CD14-positive monocyte (primary cell): Measurements from ENCODE around the gene CENPU. TPM values are rescaled to one million over a fixed set of nuclear protein-coding genes. Genes with fewer than 3 reads are reported as not detected.

Experiments
- DNase-seq, 3 donors: peaks; one replicate each; pipeline ENCODE4 v3.0.0-alpha.2; 2011 to 2022
- H2AFZ ChIP-seq: 2 replicates; pipeline ENCODE4 v1.6.0; 2012; ENCODE audit warnings: mild to moderate bottlenecking, low read depth, low read length, inconsistent platforms; ENCODE audit not compliant: insufficient read depth, poor library complexity, severe bottlenecking
- H3K27ac ChIP-seq, 2 donors: 1 replicate in 1 of 2; 2 replicates in 1 of 2; pipeline ENCODE4 v1.5.1; 2012 to 2013; ENCODE audit warnings: low read length in 2 of 2, control low read depth in 1 of 2, inconsistent platforms in 1 of 2, low read depth in 1 of 2, mild to moderate bottlenecking in 1 of 2
- H3K27me3 ChIP-seq, 2 donors: one replicate each; pipeline versions ENCODE4 v1.6.0 to v1.6.1; 2011 to 2013; ENCODE audit warnings: low read length in 2 of 2; ENCODE audit not compliant: control insufficient read depth in 2 of 2, insufficient read depth in 2 of 2
- H3K36me3 ChIP-seq, 2 donors: replicated peaks in 1 of 2; 1 replicate in 1 of 2; 2 replicates in 1 of 2; pipeline versions ENCODE4 v1.5.1 to v1.6.1; 2012 to 2013; ENCODE audit warnings: low read length in 2 of 2, control low read depth in 1 of 2, inconsistent platforms in 1 of 2, mild to moderate bottlenecking in 1 of 2; ENCODE audit not compliant: insufficient read depth in 2 of 2, control insufficient read depth in 1 of 2
- H3K4me1 ChIP-seq, 2 donors: 1 replicate in 1 of 2; 2 replicates in 1 of 2; pipeline versions ENCODE4 v1.5.1 to v1.6.1; 2012 to 2013; ENCODE audit warnings: low read length in 2 of 2, control low read depth in 1 of 2, inconsistent platforms in 1 of 2, mild to moderate bottlenecking in 1 of 2, moderate library complexity in 1 of 2; ENCODE audit not compliant: insufficient read depth in 2 of 2, control insufficient read depth in 1 of 2
- H3K4me2 ChIP-seq: replicated peaks from 2 replicates; pipeline ENCODE3; 2012; ENCODE audit warnings: low read length, moderate library complexity, mild to moderate bottlenecking; ENCODE audit not compliant: poor library complexity, severe bottlenecking; ENCODE audit errors: extremely low read depth
- H3K4me3 ChIP-seq, 3 experiments: fragments of 200-600 bp in 1 of 3; sonication (generic) in 1 of 3; replicated peaks in 1 of 3; 1 replicate in 2 of 3; 2 replicates in 1 of 3; pipeline ENCODE4 v1.5.1; 2011 to 2013; ENCODE audit warnings: low read length in 3 of 3, mild to moderate bottlenecking in 3 of 3, control low read depth in 2 of 3, low read depth in 2 of 3, inconsistent platforms in 1 of 3, moderate library complexity in 1 of 3
- H3K79me2 ChIP-seq: 2 replicates; pipeline ENCODE4 v1.6.0; 2012; ENCODE audit warnings: mild to moderate bottlenecking, control low read depth, inconsistent platforms, low read length, moderate library complexity; ENCODE audit not compliant: insufficient read depth
- H3K9ac ChIP-seq: 2 replicates; pipeline ENCODE4 v1.6.0; 2017; ENCODE audit warnings: low read length, mild to moderate bottlenecking; ENCODE audit not compliant: insufficient read depth, poor library complexity, severe bottlenecking
- H3K9me3 ChIP-seq, 2 donors: replicated peaks in 1 of 2; 1 replicate in 1 of 2; 2 replicates in 1 of 2; pipeline versions ENCODE4 v1.5.1 to v1.6.1; 2012 to 2013; ENCODE audit warnings: low read length in 2 of 2, control low read depth in 1 of 2; ENCODE audit not compliant: control insufficient read depth in 1 of 2, insufficient read depth in 1 of 2
- H4K20me1 ChIP-seq: 2 replicates; pipeline ENCODE4 v1.6.0; 2012; ENCODE audit warnings: mild to moderate bottlenecking, low read length, control low read depth, moderate library complexity; ENCODE audit not compliant: insufficient read depth
- H3K27ac Mint-ChIP-seq, 7 donors: one replicate each; pipeline ENCODE4 v1.8.0; 2020; ENCODE audit warnings: mild to moderate bottlenecking in 7 of 7, mixed read lengths in 7 of 7, moderate library complexity in 6 of 7, inconsistent platforms in 2 of 7
- H3K27me3 Mint-ChIP-seq, 3 donors: one replicate each; pipeline ENCODE4 v1.8.0; 2021 to 2022; ENCODE audit warnings: low read depth in 3 of 3, mild to moderate bottlenecking in 3 of 3, mixed read lengths in 3 of 3, moderate library complexity in 3 of 3, inconsistent platforms in 1 of 3
- H3K36me3 Mint-ChIP-seq, 2 donors: one replicate each; pipeline ENCODE4 v1.8.0; 2020; ENCODE audit warnings: mixed read lengths in 2 of 2, inconsistent platforms in 1 of 2, mild to moderate bottlenecking in 1 of 2
- H3K4me1 Mint-ChIP-seq: one replicate; pipeline ENCODE4 v1.8.0; 2020; ENCODE audit warnings: mild to moderate bottlenecking, mixed read lengths
- H3K4me3 Mint-ChIP-seq, 2 donors: one replicate each; pipeline ENCODE4 v1.8.0; 2020; ENCODE audit warnings: mild to moderate bottlenecking in 2 of 2, mixed read lengths in 2 of 2, moderate library complexity in 1 of 2
- H3K9me3 Mint-ChIP-seq, 7 donors: one replicate each; pipeline ENCODE4 v1.8.0; 2020 to 2022; ENCODE audit warnings: mixed read lengths in 7 of 7, mild to moderate bottlenecking in 6 of 7, moderate library complexity in 6 of 7, inconsistent platforms in 2 of 7
- CTCF ChIP-seq: fragments of 200-600 bp; IDR thresholded peaks from one replicate; pipeline ENCODE4 v1.8.0; 2022; ENCODE audit warnings: antibody characterized with exemption, mild to moderate bottlenecking
- WGBS: methylation state at CpG from one replicate; pipeline ENCODE4 v1.1.5; 2013; ENCODE audit warnings: missing lambda C conversion rate; ENCODE audit not compliant: insufficient coverage; 5-methylcytosine and 5-hydroxymethylcytosine counted together
- intact Hi-C, 2 donors: fragments of 100-400 bp; cut with micrococcal nuclease; formaldehyde crosslinking; loops; one replicate each; pipeline versions ENCODE4 v1.15.0 to v1.15.1; 2023
- polyA plus RNA-seq, 3 donors: library from polyadenylated mRNA; depleted of rRNA in 1 of 3; unstranded in 2 of 3; stranded (reverse) in 1 of 3; fragments of 300-500 nt in 2 of 3; fragments of >200 nt in 1 of 3; fragmentation: Illumina TruSeq in 2 of 3; gene quantifications; 1 replicate in 2 of 3; 2 replicates in 1 of 3; pipeline ENCODE4 v1.2.3, GENCODE V29; 2012 to 2021

The CENPU gene
- polyA plus RNA-seq, 3 donors, result 1.2 to 1.6 (median 1.5) TPM

- no peak overlapping the region for H3K27ac ChIP-seq
- no peak overlapping the region for H3K4me3 ChIP-seq
- WGBS, result 100% methylated on average over 6 of the region's 13 CpGs
- H3K36me3 ChIP-seq, result peaks cover 82 to 99% of the 10 kb centered on the region in 2 donors
- no peaks in the 10 kb centered on the region for H3K4me1 Mint-ChIP-seq
- H3K27me3 Mint-ChIP-seq, result no peaks in the 10 kb centered on the region
- no peak overlapping the region for H3K9ac ChIP-seq
- H4K20me1 ChIP-seq, result peaks cover 94% of the 10 kb centered on the region
- H3K27ac Mint-ChIP-seq, result peak overlapping the region in 2 of 7 donors; percentile 13 to 15
- H3K9me3 Mint-ChIP-seq, result peaks cover 3 to 9% (median 5%) of the 10 kb centered on the region in 7 donors
- H3K27me3 ChIP-seq, result no peaks in the 10 kb centered on the region
- H3K4me1 ChIP-seq, result no peaks in the 10 kb centered on the region
- H3K4me3 Mint-ChIP-seq, result no peak overlapping the region
- H3K4me2 ChIP-seq, result no peak overlapping the region
- TF ChIP-seq CTCF, result no peak
- H3K9me3 ChIP-seq, result no peaks in the 10 kb centered on the region
- intact Hi-C loops, result no loop called here
- H2AFZ ChIP-seq, result no peak overlapping the region
- no peaks in the 10 kb centered on the region for H3K79me2 ChIP-seq
- no peak for DNase-seq
- H3K36me3 Mint-ChIP-seq, result peaks cover 89 to 96% of the 10 kb centered on the region in 2 donors
Observed at GRCh38 chr4:184775854-184776555, 42.1 kb upstream of the CENPU start.

GRCh38 chr4:184774152-184774551 is 40.3 kb upstream of the CENPU start:
- H2AFZ ChIP-seq, result no peak overlapping the region
- H3K9me3 ChIP-seq, result no peaks in the 10 kb centered on the region
- no peak overlapping the region for H3K4me2 ChIP-seq
- no peak overlapping the region for H3K4me3 ChIP-seq
- no peak overlapping the region for H3K27ac ChIP-seq
- TF ChIP-seq CTCF, result no peak
- Mint-ChIP-seq H3K9me3 (peaks cover 0 to 2% (median under 1%) of the 10 kb centered on the region in 7 donors), H3K27ac (no peak overlapping the region), H3K27me3 (no peaks in the 10 kb centered on the region), H3K36me3 (peaks cover 89 to 96% of the 10 kb centered on the region in 2 donors), H3K4me3 (no peak overlapping the region), H3K4me1 (no peaks in the 10 kb centered on the region)
- DNase-seq, result no peak
- intact Hi-C loops, result no loop called here
- H4K20me1 ChIP-seq, result peaks cover 94% of the 10 kb centered on the region
- WGBS, result no CpG with 5 or more reads among the region's 7 CpGs
- no peaks in the 10 kb centered on the region for H3K79me2 ChIP-seq
- no peak overlapping the region for H3K9ac ChIP-seq
- H3K36me3 ChIP-seq, result peaks cover 83 to 99% of the 10 kb centered on the region in 2 donors
- H3K4me1 ChIP-seq, result no peaks in the 10 kb centered on the region
- no peaks in the 10 kb centered on the region for H3K27me3 ChIP-seq
